ENCODE results near the gene TYW5.

Gene TYW5

DNA sequence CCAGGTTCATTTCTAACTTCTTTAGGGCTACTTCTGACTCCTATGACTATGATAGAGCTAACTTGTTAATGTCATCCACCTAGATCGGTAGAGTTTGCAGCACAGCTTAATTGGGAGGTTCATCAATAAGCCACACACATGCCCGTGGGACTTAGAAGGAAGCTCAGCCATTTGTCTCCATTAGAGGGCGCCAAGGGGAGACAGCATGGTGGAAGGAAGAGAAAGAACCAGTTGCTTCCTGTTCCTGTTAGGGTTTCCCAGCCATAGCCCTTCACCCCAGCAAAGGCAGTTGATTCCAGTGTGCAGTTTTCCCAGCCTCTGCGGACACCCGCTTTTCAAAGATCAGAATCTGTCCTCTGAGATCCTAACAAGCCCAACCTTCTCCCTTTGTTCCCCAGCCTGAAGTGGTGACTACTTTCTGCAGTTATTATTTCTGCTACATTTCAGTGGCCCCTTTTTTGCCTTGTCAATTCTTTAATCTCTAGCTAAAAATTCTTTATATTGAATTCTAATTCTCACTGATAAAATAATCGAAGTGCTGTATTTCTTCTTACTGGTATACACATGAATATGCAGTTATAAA is 30.4 kb upstream of the TYW5 start:
- Histone ChIP-seq H2BK120ac (ENCODE audit: insufficient read depth, low read length, poor library complexity) (peak overlapping the region; percentile 20), H2BK5ac (ENCODE audit: low read depth, low read length, poor library complexity) (no peak overlapping the region), H2BK12ac (ENCODE audit: low read length) (no peak overlapping the region), H3K36me3 (ENCODE audit: control insufficient read depth in 1 of 2, insufficient read depth in 2 of 2, low read length in 2 of 2) (no peaks in the 10 kb centered on the region), H3K9ac (ENCODE audit: low read length) (no peak overlapping the region), H4K91ac (ENCODE audit: low read depth, low read length) (peak overlapping the region; percentile 70), H3K23ac (ENCODE audit: low read length) (no peak overlapping the region), H3K18ac (ENCODE audit: low read length) (no peak overlapping the region), H2AK5ac (ENCODE audit: low read length) (no peak overlapping the region), H4K12ac (ENCODE audit: low read depth, low read length) (peak overlapping the region; percentile 52), H3K4me3 (ENCODE audit: low read depth, low read length) (no peak overlapping the region), H3K27ac (ENCODE audit: low read depth, low read length) (no peak overlapping the region), H4K8ac (ENCODE audit: low read depth, low read length) (peak overlapping the region; percentile 93), H3K4me2 (ENCODE audit: low read length) (no peak overlapping the region), H3K79me1 (ENCODE audit: low read length) (peaks cover 2% of the 10 kb centered on the region), H3K9me3 (ENCODE audit: insufficient read depth, low read depth, low read length) (no peaks in the 10 kb centered on the region), H2AFZ (ENCODE audit: insufficient read depth, low read length, poor library complexity) (peak overlapping the region; percentile 17), H3K4ac (ENCODE audit: low read depth, low read length) (peak overlapping the region; percentile 52), H3K79me2 (ENCODE audit: control insufficient read depth, insufficient read depth, low read length, poor library complexity) (no peaks in the 10 kb centered on the region), H3K27me3 (ENCODE audit: insufficient read depth, low read length) (no peaks in the 10 kb centered on the region), H3K14ac (ENCODE audit: low read length) (no peak overlapping the region), H3K4me1 (ENCODE audit: control insufficient read depth in 1 of 2, insufficient read depth in 2 of 2, low read length in 2 of 2) (peaks cover 0 to 2% of the 10 kb centered on the region in 2 experiments)
- DNase-seq = peak; percentile 51 to 80
- no CpG with 5 or more reads among the region's 6 CpGs for WGBS (ENCODE audit: extremely low coverage, insufficient coverage, insufficient read length)

DNA sequence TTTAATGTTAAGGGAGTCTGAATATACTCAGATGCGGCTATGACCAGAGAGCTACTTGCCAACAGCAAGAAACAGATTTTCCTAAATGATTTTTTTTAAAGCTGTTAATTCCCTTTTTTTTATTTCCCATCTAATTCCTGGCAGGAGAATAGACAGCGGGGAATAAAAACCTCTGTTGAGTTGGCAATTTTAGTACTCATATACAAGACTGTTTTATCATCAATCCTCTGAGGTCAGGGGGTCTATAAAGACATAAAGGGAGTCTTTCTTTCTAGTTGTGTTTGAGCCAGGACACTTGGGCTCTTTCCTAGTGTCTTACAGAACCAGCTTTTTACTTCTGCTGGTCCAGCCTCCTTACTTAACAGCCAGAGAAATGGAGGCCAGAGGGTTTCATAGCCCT is 29.5 kb upstream of the TYW5 start:
- no peak overlapping the region for H3K23ac ChIP-seq (ENCODE audit: low read length)
- no CpG with 5 or more reads among the region's 2 CpGs for WGBS (ENCODE audit: extremely low coverage, insufficient coverage, insufficient read length)
- no peaks in the 10 kb centered on the region for H3K9me3 ChIP-seq (ENCODE audit: insufficient read depth, low read depth, low read length)
- no peak overlapping the region for H4K12ac ChIP-seq (ENCODE audit: low read depth, low read length)
- no peaks in the 10 kb centered on the region for H3K36me3 ChIP-seq (ENCODE audit: control insufficient read depth in 1 of 2, insufficient read depth in 2 of 2, low read length in 2 of 2)
- H3K4me1 ChIP-seq (ENCODE audit: control insufficient read depth in 1 of 2, insufficient read depth in 2 of 2, low read length in 2 of 2) = peaks cover 0 to 2% of the 10 kb centered on the region in 2 experiments
- H2AFZ ChIP-seq (ENCODE audit: insufficient read depth, low read length, poor library complexity) = no peak overlapping the region
- no peak overlapping the region for H3K14ac ChIP-seq (ENCODE audit: low read length)
- no peaks in the 10 kb centered on the region for H3K27me3 ChIP-seq (ENCODE audit: insufficient read depth, low read length)
- peaks cover 2% of the 10 kb centered on the region for H3K79me1 ChIP-seq (ENCODE audit: low read length)
- H4K91ac ChIP-seq (ENCODE audit: low read depth, low read length) = no peak overlapping the region
- H3K4me3 ChIP-seq (ENCODE audit: low read depth, low read length) = no peak overlapping the region
- no peak overlapping the region for H4K8ac ChIP-seq (ENCODE audit: low read depth, low read length)
- H3K4me2 ChIP-seq (ENCODE audit: low read length) = no peak overlapping the region
- no peaks in the 10 kb centered on the region for H3K79me2 ChIP-seq (ENCODE audit: control insufficient read depth, insufficient read depth, low read length, poor library complexity)
- H2BK5ac ChIP-seq (ENCODE audit: low read depth, low read length, poor library complexity) = no peak overlapping the region
- no peak overlapping the region for H3K9ac ChIP-seq (ENCODE audit: low read length)
- H3K18ac ChIP-seq (ENCODE audit: low read length) = no peak overlapping the region
- no peak for DNase-seq
- H3K4ac ChIP-seq (ENCODE audit: low read depth, low read length) = no peak overlapping the region
- no peak overlapping the region for H2BK12ac ChIP-seq (ENCODE audit: low read length)
- no peak overlapping the region for H2AK5ac ChIP-seq (ENCODE audit: low read length)
- H2BK120ac ChIP-seq (ENCODE audit: insufficient read depth, low read length, poor library complexity) = no peak overlapping the region
- H3K27ac ChIP-seq (ENCODE audit: low read depth, low read length) = no peak overlapping the region

DNA sequence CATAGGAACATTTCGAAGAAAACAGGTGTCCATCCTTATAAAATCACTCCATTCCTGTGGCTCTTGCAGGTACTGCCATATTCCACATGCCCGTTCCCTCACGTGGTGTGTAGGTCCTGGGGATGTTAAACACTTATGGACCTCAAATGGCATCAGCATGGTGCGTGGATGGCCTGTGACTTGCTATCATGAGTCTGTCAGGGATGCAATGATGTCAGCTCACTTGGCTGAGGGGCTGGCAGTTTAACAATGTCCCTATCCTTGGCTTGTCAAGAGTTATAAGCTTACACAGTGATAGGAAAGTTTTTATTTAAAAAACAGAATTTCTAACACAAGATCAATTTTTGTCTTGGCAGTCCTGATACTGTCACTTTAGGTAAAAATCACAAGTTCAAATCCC is 28.9 kb upstream of the TYW5 start:
- no peak overlapping the region for H2AK5ac ChIP-seq (ENCODE audit: low read length)
- no peak for DNase-seq
- H3K9ac ChIP-seq (ENCODE audit: low read length) = no peak overlapping the region
- no peak overlapping the region for H2BK120ac ChIP-seq (ENCODE audit: insufficient read depth, low read length, poor library complexity)
- H3K4me1 ChIP-seq (ENCODE audit: control insufficient read depth in 1 of 2, insufficient read depth in 2 of 2, low read length in 2 of 2) = peaks cover 0 to 2% of the 10 kb centered on the region in 2 experiments
- no peak overlapping the region for H2BK5ac ChIP-seq (ENCODE audit: low read depth, low read length, poor library complexity)
- WGBS (ENCODE audit: extremely low coverage, insufficient coverage, insufficient read length) = no CpG with 5 or more reads among the region's 4 CpGs
- H3K4me3 ChIP-seq (ENCODE audit: low read depth, low read length) = no peak overlapping the region
- H3K79me2 ChIP-seq (ENCODE audit: control insufficient read depth, insufficient read depth, low read length, poor library complexity) = no peaks in the 10 kb centered on the region
- no peak overlapping the region for H2BK12ac ChIP-seq (ENCODE audit: low read length)
- H4K91ac ChIP-seq (ENCODE audit: low read depth, low read length) = peak overlapping the region; percentile 7
- no peak overlapping the region for H3K18ac ChIP-seq (ENCODE audit: low read length)
- no peaks in the 10 kb centered on the region for H3K36me3 ChIP-seq (ENCODE audit: control insufficient read depth in 1 of 2, insufficient read depth in 2 of 2, low read length in 2 of 2)
- no peak overlapping the region for H2AFZ ChIP-seq (ENCODE audit: insufficient read depth, low read length, poor library complexity)
- no peak overlapping the region for H3K27ac ChIP-seq (ENCODE audit: low read depth, low read length)
- no peak overlapping the region for H4K12ac ChIP-seq (ENCODE audit: low read depth, low read length)
- H3K27me3 ChIP-seq (ENCODE audit: insufficient read depth, low read length) = no peaks in the 10 kb centered on the region
- H3K79me1 ChIP-seq (ENCODE audit: low read length) = peaks cover 2% of the 10 kb centered on the region
- no peaks in the 10 kb centered on the region for H3K9me3 ChIP-seq (ENCODE audit: insufficient read depth, low read depth, low read length)
- no peak overlapping the region for H3K14ac ChIP-seq (ENCODE audit: low read length)
- no peak overlapping the region for H3K4ac ChIP-seq (ENCODE audit: low read depth, low read length)
- no peak overlapping the region for H3K23ac ChIP-seq (ENCODE audit: low read length)
- H4K8ac ChIP-seq (ENCODE audit: low read depth, low read length) = no peak overlapping the region
- no peak overlapping the region for H3K4me2 ChIP-seq (ENCODE audit: low read length)

DNA sequence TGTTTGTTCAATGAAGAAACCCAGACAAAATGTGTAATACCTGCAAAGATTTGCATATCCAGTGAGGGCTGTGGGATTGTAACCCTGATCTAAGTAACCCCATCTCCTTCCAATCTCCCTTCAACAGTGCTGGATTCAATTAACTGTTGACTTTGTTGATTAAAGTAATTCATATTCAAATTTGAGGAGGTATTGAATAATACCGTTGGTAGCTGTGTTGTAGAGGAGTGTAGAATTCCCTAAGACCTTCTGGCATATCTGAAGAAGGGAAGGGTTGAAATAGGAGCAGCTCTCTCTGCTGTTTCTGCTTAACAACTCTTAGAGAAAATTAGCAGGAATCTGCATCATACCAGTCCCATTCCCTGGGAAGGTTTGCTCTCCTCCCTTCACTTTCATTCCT is 28.2 kb upstream of the TYW5 start:
- Histone ChIP-seq H3K14ac (ENCODE audit: low read length) (no peak overlapping the region), H3K9ac (ENCODE audit: low read length) (no peak overlapping the region), H3K4me3 (ENCODE audit: low read depth, low read length) (no peak overlapping the region), H3K4ac (ENCODE audit: low read depth, low read length) (no peak overlapping the region), H4K12ac (ENCODE audit: low read depth, low read length) (no peak overlapping the region), H3K18ac (ENCODE audit: low read length) (no peak overlapping the region), H4K8ac (ENCODE audit: low read depth, low read length) (no peak overlapping the region), H2AK5ac (ENCODE audit: low read length) (no peak overlapping the region), H3K4me2 (ENCODE audit: low read length) (no peak overlapping the region), H2AFZ (ENCODE audit: insufficient read depth, low read length, poor library complexity) (no peak overlapping the region), H3K36me3 (ENCODE audit: control insufficient read depth in 1 of 2, insufficient read depth in 2 of 2, low read length in 2 of 2) (no peaks in the 10 kb centered on the region), H2BK5ac (ENCODE audit: low read depth, low read length, poor library complexity) (no peak overlapping the region), H3K79me1 (ENCODE audit: low read length) (peaks cover 2% of the 10 kb centered on the region), H4K91ac (ENCODE audit: low read depth, low read length) (no peak overlapping the region), H2BK120ac (ENCODE audit: insufficient read depth, low read length, poor library complexity) (no peak overlapping the region), H3K27ac (ENCODE audit: low read depth, low read length) (no peak overlapping the region), H3K9me3 (ENCODE audit: insufficient read depth, low read depth, low read length) (no peaks in the 10 kb centered on the region), H3K23ac (ENCODE audit: low read length) (no peak overlapping the region), H3K27me3 (ENCODE audit: insufficient read depth, low read length) (no peaks in the 10 kb centered on the region), H3K79me2 (ENCODE audit: control insufficient read depth, insufficient read depth, low read length, poor library complexity) (no peaks in the 10 kb centered on the region), H2BK12ac (ENCODE audit: low read length) (no peak overlapping the region), H3K4me1 (ENCODE audit: control insufficient read depth in 1 of 2, insufficient read depth in 2 of 2, low read length in 2 of 2) (peaks cover 0 to 2% of the 10 kb centered on the region in 2 experiments)
- no CpG with 5 or more reads among the region's 1 CpG for WGBS (ENCODE audit: extremely low coverage, insufficient coverage, insufficient read length)
- no peak for DNase-seq

All from trophoblast cell (in vitro differentiated cells and primary cell).